ENCODE measurements around the gene PHLPP1.

DNA sequence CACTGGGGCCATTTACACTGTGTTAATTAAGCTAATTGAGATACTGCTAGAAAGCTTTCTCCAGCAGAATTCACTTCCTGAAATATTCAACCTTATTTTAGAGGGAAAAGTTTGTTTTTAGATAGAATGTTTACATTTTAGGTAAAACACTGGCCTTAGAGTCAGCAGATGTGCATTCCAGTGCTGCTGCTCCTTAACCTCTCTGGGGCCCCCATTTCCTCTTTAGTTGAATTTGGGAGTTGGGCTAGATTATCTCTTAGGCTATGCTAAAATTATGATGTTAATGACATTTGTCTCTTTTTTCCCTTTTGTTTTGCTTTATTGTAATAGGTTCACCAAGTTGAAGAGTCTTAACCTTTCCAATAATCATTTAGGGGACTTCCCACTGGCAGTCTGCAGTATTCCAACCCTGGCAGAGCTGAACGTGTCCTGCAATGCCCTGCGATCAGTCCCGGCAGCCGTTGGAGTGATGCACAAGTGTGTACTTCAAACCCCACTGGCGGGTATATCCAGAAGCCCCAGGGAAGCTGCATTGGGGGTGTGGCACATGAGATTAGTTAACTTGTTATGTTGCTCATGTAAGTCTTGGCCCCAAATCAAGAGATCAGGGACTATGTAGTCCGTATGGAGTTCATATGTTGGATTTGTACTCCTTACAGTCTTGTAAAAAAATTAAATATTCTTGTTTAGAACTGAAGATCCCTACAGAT, 179.5 kb downstream of the PHLPP1 start:
- TF ChIP-seq, protein P1, sequence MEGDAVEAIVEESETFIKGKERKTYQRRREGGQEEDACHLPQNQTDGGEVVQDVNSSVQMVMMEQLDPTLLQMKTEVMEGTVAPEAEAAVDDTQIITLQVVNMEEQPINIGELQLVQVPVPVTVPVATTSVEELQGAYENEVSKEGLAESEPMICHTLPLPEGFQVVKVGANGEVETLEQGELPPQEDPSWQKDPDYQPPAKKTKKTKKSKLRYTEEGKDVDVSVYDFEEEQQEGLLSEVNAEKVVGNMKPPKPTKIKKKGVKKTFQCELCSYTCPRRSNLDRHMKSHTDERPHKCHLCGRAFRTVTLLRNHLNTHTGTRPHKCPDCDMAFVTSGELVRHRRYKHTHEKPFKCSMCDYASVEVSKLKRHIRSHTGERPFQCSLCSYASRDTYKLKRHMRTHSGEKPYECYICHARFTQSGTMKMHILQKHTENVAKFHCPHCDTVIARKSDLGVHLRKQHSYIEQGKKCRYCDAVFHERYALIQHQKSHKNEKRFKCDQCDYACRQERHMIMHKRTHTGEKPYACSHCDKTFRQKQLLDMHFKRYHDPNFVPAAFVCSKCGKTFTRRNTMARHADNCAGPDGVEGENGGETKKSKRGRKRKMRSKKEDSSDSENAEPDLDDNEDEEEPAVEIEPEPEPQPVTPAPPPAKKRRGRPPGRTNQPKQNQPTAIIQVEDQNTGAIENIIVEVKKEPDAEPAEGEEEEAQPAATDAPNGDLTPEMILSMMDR (IDR thresholded peaks at IDR 0.05), result no peak
- no peak for TF ChIP-seq POLR2A (IDR thresholded peaks at IDR 0.05)
